GM23248 (cell line): ENCODE results near the gene GSTM5. TPM values are rescaled to one million over a fixed set of nuclear protein-coding genes. Genes with fewer than 3 reads are reported as not detected.

Source experiments
- DNase-seq: peaks from one replicate; pipeline ENCODE4 v3.0.0-alpha.2; 2015
- H2AFZ ChIP-seq: fragments of 200-600 bp; sonication (generic); 2 replicates; pipeline ENCODE4 v1.6.1; 2016; ENCODE audit warnings: antibody characterized with exemption
- H3F3A ChIP-seq: fragments of 200-600 bp; sonication (generic); 2 replicates; pipeline ENCODE4 v1.6.1; 2016; ENCODE audit warnings: mild to moderate bottlenecking, antibody characterized with exemption, mixed run types; ENCODE audit not compliant: insufficient read depth
- H3K27ac ChIP-seq: fragments of 200-600 bp; sonication (generic); 2 replicates; pipeline ENCODE4 v1.5.1; 2016; ENCODE audit warnings: mild to moderate bottlenecking
- H3K27me3 ChIP-seq: fragments of 200-600 bp; sonication (generic); replicated peaks from 2 replicates; pipeline ENCODE4 v1.6.1; 2016; ENCODE audit warnings: mild to moderate bottlenecking; ENCODE audit not compliant: insufficient read depth
- H3K36me3 ChIP-seq: fragments of 200-600 bp; sonication (generic); 2 replicates; pipeline ENCODE4 v1.6.1; 2016; ENCODE audit warnings: low read depth, mild to moderate bottlenecking
- H3K4me1 ChIP-seq: fragments of 200-600 bp; sonication (generic); 2 replicates; pipeline ENCODE4 v1.6.1; 2016; ENCODE audit warnings: mild to moderate bottlenecking; ENCODE audit not compliant: insufficient read depth
- H3K4me2 ChIP-seq: fragments of 200-600 bp; sonication (generic); one replicate; pipeline ENCODE4 v1.6.1; 2016; ENCODE audit warnings: mild to moderate bottlenecking; ENCODE audit not compliant: unreplicated experiment
- H3K4me3 ChIP-seq: fragments of 200-600 bp; sonication (generic); 2 replicates; pipeline ENCODE4 v1.5.1; 2016; ENCODE audit warnings: mild to moderate bottlenecking
- H3K79me2 ChIP-seq: fragments of 200-600 bp; sonication (generic); 2 replicates; pipeline ENCODE4 v1.6.1; 2016; ENCODE audit warnings: mild to moderate bottlenecking; ENCODE audit not compliant: insufficient read depth
- H3K9ac ChIP-seq: fragments of 200-600 bp; sonication (generic); 2 replicates; pipeline ENCODE4 v1.6.1; 2016; ENCODE audit warnings: mild to moderate bottlenecking
- H3K9me2 ChIP-seq: fragments of 200-600 bp; sonication (generic); 2 replicates; pipeline ENCODE4 v1.6.1; 2016; ENCODE audit warnings: mixed run types, mild to moderate bottlenecking, moderate library complexity; ENCODE audit not compliant: insufficient read depth
- H3K9me3 ChIP-seq: fragments of 200-600 bp; sonication (generic); one replicate; pipeline ENCODE4 v1.6.1; 2017; ENCODE audit warnings: low read depth
- H4K20me1 ChIP-seq: fragments of 200-600 bp; sonication (generic); 2 replicates; pipeline ENCODE4 v1.6.0; 2016; ENCODE audit not compliant: insufficient read depth
- EZH2 ChIP-seq: fragments of 200-600 bp; sonication (generic); IDR thresholded peaks from 2 replicates; pipeline ENCODE4 v1.6.1; 2018; ENCODE audit warnings: antibody characterized with exemption, mild to moderate bottlenecking; ENCODE audit not compliant: insufficient read depth, poor library complexity, severe bottlenecking
- EZH2phosphoT487 ChIP-seq: fragments of 200-600 bp; sonication (generic); IDR thresholded peaks from 2 replicates; pipeline ENCODE4 v1.6.1; 2018; ENCODE audit warnings: antibody characterized with exemption, moderate library complexity, mild to moderate bottlenecking, low read depth; ENCODE audit not compliant: insufficient read depth
- WGBS, 2 experiments: methylation state at CpG; one replicate each; pipeline ENCODE4 v1.1.6; 2015 to 2017; ENCODE audit warnings: low lambda C conversion rate in 2 of 2, low coverage in 1 of 2; ENCODE audit errors: missing lambda C conversion rate in 2 of 2; 5-methylcytosine and 5-hydroxymethylcytosine counted together
- in situ Hi-C: fragments of 300-500 bp; cut with MboI; formaldehyde crosslinking; loops from 2 replicates; pipeline ENCODE4 v1.15.0; 2020
- polyA plus RNA-seq: library from polyadenylated mRNA; unstranded; fragments of >200 nt; fragmentation: Nextera tagmentation; extraction: Ambion mirVana; gene quantifications from 2 replicates; pipeline ENCODE4 v1.2.1, GENCODE V29; 2016
- total RNA-seq: library from RNA; depleted of rRNA; stranded (reverse); fragments of >200 nt; shearing (Covaris generic); gene quantifications from 2 replicates; pipeline ENCODE4 v1.2.3, GENCODE V29; 2014

GSTM5 gene
- total and polyA plus RNA-seq, 2 experiments from 2014 or later: 2.4 to 2.5 TPM

DNA sequence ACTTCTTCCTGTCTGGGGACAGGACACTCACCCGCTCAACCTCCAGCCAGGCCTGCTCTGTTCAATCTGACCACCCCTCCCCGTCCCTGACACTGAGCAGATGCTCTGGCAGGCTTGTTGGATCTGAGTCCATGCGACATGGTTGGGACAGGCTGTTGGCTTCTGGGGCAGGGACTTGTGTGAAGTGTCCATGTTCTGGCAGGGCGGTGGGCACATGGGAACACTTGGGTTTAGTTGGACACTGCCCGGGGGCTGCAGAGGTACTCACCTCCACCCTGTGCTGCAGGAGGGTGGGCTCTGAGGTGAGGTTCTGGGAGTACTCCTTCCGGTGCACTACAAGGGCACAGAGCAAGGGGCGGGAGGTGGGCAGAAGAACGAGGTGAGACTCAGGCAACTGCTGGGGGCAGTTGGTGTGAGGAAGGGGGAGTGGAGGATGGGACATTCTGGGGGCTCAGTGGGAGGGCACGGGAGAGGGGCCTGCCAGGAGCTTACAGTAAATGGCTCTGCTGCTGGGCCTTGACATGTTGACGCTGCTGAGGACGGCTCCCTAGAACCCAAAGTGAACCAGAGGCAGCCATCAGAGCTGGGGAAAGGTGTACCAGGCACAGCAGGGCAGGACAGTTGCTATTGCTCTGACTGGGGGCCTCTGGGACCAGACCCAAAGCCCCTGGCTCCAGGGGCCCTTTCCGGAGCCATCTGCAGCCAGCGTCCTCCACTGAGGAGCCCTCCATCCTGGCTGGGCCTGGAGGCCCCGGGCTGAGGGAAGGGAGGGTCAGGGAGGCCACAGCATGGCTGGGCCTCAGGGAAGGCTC, 49.4 kb downstream of the GSTM5 start:
- H4K20me1 ChIP-seq: no peaks in the 10 kb centered on the region
- in situ Hi-C loops: no loop called here
- no peak overlapping the region for H3K4me3 ChIP-seq
- no peaks in the 10 kb centered on the region for H3K4me1 ChIP-seq
- no peak overlapping the region for H2AFZ ChIP-seq
- H3K27me3 ChIP-seq: no peaks in the 10 kb centered on the region; the same call in 1 of the 2 replicates
- H3F3A ChIP-seq: no peaks in the 10 kb centered on the region
- no peaks in the 10 kb centered on the region for H3K9me2 ChIP-seq
- no peak overlapping the region for H3K27ac ChIP-seq
- 56 to 58% methylated on average over 12 to 14 of the region's 14 CpGs for WGBS, 2 experiments
- no peak overlapping the region for H3K4me2 ChIP-seq
- TF ChIP-seq EZH2phosphoT487: no peak
- TF ChIP-seq EZH2: no peak
- H3K36me3 ChIP-seq: no peaks in the 10 kb centered on the region
- no peak for DNase-seq
- no peaks in the 10 kb centered on the region for H3K79me2 ChIP-seq
- no peak overlapping the region for H3K9ac ChIP-seq
- H3K9me3 ChIP-seq: no peaks in the 10 kb centered on the region

DNA sequence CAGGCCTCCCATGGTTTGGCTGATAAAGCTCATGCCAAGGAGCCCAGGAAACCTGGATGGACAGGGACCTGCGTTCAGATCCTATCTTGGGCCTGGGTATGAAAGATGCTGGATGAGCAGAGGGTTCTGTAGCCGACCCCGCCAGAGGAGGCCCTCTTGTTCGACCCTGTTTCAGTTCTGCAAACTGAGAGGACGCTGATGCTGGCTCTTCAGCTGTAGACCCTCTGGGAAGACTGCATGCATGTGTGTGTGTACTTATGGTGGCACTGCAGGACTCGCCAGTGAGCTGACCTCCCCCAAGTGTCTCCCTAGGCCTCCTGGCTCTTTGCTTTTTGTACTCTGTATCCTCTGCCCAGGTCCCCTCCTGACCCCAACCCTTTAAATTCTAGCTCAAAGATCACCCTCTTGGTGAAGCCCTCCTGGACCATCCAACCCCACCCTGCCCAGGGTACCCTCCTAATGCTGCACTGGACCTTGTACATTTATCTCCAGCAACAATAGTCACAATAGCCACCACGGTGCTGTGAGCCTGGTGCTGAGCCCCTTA, 50.1 kb downstream of the GSTM5 start:
- Histone ChIP-seq H3K4me1 (no peaks in the 10 kb centered on the region), H3K79me2 (no peaks in the 10 kb centered on the region), H3K4me3 (no peak overlapping the region), H3K9me3 (no peaks in the 10 kb centered on the region), H3K27me3 (no peaks in the 10 kb centered on the region; the same call in 1 of the 2 replicates), H3K36me3 (no peaks in the 10 kb centered on the region), H3F3A (no peaks in the 10 kb centered on the region), H3K9ac (no peak overlapping the region), H3K4me2 (no peak overlapping the region), H3K9me2 (no peaks in the 10 kb centered on the region), H3K27ac (no peak overlapping the region), H4K20me1 (no peaks in the 10 kb centered on the region), H2AFZ (no peak overlapping the region)
- DNase-seq: no peak
- in situ Hi-C loops: no loop called here
- TF ChIP-seq EZH2 (no peak), EZH2phosphoT487 (no peak)
- 83 to 90% methylated on average over 7 of the region's 7 CpGs for WGBS, 2 experiments

DNA sequence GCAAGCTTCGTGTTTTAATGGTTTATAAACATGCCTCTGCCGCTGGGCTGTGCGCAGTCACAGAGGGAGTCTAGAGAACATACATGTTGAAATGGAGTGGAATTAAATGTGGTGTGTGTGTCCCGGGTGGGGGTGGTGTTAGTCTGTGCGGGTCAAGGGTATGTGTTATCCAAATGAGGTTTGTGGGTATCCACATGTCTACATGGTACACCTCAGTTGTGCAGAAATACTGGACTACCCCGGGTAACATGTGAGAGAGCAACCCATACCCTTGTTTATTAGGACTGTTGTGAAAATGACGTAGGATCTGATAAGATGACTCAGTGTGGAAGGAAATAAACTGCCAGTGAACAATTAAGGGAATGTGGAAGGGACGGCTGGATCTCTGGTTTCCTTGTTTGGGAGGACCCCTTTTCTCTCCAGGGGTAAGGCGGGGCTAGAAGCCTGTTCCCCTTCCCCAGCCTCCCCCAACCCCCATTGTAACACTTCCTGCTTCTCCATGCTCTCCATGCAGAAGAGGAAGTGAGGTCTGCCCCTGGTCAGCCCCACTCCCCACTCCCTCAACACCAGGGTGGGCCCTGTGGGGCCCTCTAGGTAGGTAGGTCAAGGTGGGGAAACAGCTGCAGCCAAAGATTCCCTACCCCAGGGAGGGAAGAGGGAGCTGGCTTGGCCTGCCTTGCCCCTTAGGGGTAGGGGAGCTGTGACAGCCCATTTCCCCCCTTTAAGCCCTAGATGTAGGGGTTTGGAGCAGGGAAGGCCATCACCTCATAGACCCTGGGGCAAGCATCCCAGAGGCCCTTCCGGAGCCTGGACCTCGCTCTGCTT, 51.0 kb downstream of the GSTM5 start:
- no peak for TF ChIP-seq EZH2
- TF ChIP-seq EZH2phosphoT487: no peak
- H4K20me1 ChIP-seq: no peaks in the 10 kb centered on the region
- no peaks in the 10 kb centered on the region for H3K9me3 ChIP-seq
- no peaks in the 10 kb centered on the region for H3K79me2 ChIP-seq
- no peaks in the 10 kb centered on the region for H3F3A ChIP-seq
- no peak overlapping the region for H3K4me3 ChIP-seq
- no peaks in the 10 kb centered on the region for H3K36me3 ChIP-seq
- no peak overlapping the region for H3K27ac ChIP-seq
- 82 to 85% methylated on average over 10 to 11 of the region's 11 CpGs for WGBS, 2 experiments
- no peaks in the 10 kb centered on the region; the same call in 1 of the 2 replicates for H3K27me3 ChIP-seq
- no peak overlapping the region for H2AFZ ChIP-seq
- H3K4me2 ChIP-seq: no peak overlapping the region
- H3K9ac ChIP-seq: no peak overlapping the region
- in situ Hi-C loops: no loop called here
- peak; percentile 46 for DNase-seq
- H3K9me2 ChIP-seq: no peaks in the 10 kb centered on the region
- no peaks in the 10 kb centered on the region for H3K4me1 ChIP-seq

DNA sequence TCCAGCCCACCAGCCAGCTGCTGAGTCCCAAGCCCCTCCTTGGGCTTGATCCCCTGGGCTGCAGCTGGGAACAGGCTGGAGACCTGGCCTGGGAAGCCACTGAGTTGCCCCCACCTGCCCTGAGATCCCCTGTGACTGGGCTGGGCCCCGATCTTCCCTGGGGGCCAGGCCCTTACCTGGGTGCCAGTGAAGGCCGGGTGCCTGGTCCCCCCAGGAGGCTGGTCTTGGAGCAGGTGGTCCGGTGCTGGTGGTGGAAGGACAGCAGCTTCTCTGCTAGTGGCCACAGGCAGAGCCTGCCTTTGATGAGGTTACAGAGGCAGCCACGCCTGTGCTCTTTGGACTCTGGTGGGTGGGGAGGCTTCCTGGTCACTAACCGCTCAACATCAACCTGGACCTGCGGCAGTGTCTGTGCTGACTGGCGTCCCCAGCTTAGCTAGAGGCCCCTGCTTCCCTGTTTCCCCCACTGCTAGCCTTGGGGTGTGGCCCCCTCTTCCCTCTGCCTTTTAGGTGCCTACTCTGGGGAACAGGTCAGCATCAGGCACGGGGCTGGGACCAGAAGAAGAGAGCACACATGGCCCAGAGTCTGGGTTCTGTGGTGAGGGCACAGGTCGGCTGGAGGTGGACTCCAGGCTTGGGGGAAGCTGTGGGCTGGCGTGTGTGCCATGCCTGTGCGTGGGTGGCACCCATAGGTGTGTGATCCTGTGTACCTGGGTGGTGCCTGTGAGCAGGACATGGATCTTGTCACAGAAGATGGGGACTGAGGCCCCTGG, 51.8 kb downstream of the GSTM5 start, which contains the start of gene EPS8L3:
EPS8L3 (minus strand) TSS at position 278 of the 770 bp plus-strand sequence. CDS start 2,174 bp downstream, outside the sequence.
- Histone ChIP-seq H3F3A (no peaks in the 10 kb centered on the region), H3K4me1 (no peaks in the 10 kb centered on the region), H4K20me1 (no peaks in the 10 kb centered on the region), H2AFZ (no peak within 1 kb of the TSS), H3K4me2 (no peak within 1 kb of the TSS), H3K79me2 (no peaks in the 10 kb centered on the region), H3K27ac (no peak within 1 kb of the TSS), H3K9me2 (no peaks in the 10 kb centered on the region), H3K9me3 (no peaks in the 10 kb centered on the region), H3K36me3 (no peaks in the 10 kb centered on the region), H3K27me3 (no peaks in the 10 kb centered on the region; the same call in 1 of the 2 replicates), H3K9ac (no peak within 1 kb of the TSS), H3K4me3 (no peak within 1 kb of the TSS)
- in situ Hi-C loops: no loop called here
- TF ChIP-seq EZH2 (no peak), EZH2phosphoT487 (no peak)
- DNase-seq: no peak
- WGBS, 2 experiments: 82 to 87% methylated on average over 11 of the region's 11 CpGs
